Tibial nerve (tissue), 4 donors: Measurements from ENCODE around the gene REEP2. TPM values are rescaled to one million over a fixed set of nuclear protein-coding genes. Genes with fewer than 3 reads are reported as not detected.

Experiments
- DNase-seq, 2 donors: peaks; one replicate each; pipeline ENCODE4 v3.0.0-alpha.2; 2019; ENCODE audit warnings: low spot score in 2 of 2
- H3K27ac ChIP-seq, 4 donors: fragments of 200-600 bp; sonication (generic) in 3 of 4; one replicate each; pipeline ENCODE4 v1.5.1; 2017 to 2019; ENCODE audit warnings: mild to moderate bottlenecking in 1 of 4
- H3K27me3 ChIP-seq, 2 donors: fragments of 200-600 bp; sonication (generic) in 1 of 2; one replicate each; pipeline versions ENCODE4 v1.5.1 to v1.6.0; 2017 to 2019
- H3K36me3 ChIP-seq, 3 donors: fragments of 200-600 bp; sonication (generic); one replicate each; pipeline ENCODE4 v1.5.1; 2018 to 2019
- H3K4me1 ChIP-seq, 4 donors: fragments of 200-600 bp; sonication (generic) in 3 of 4; one replicate each; pipeline ENCODE4 v1.5.1; 2017 to 2019
- H3K4me3 ChIP-seq, 4 donors: fragments of 200-600 bp; sonication (generic) in 3 of 4; one replicate each; pipeline ENCODE4 v1.5.1; 2017 to 2019; ENCODE audit warnings: mild to moderate bottlenecking in 1 of 4, moderate library complexity in 1 of 4
- H3K9me3 ChIP-seq, 4 donors: fragments of 200-600 bp; sonication (generic) in 3 of 4; one replicate each; pipeline ENCODE4 v1.5.1; 2017 to 2019
- CTCF ChIP-seq, 5 experiments: fragments of 200-600 bp in 3 of 5; fragments of 450-650 bp in 2 of 5; sonication (generic) in 3 of 5; IDR thresholded peaks; one replicate each; pipeline ENCODE4 v1.5.1; 2016 to 2019; ENCODE audit warnings: antibody characterized with exemption in 5 of 5, mild to moderate bottlenecking in 3 of 5, moderate library complexity in 2 of 5
- EP300 ChIP-seq, 2 donors: sonication (generic); formaldehyde crosslinking; IDR thresholded peaks; one replicate each; pipeline ENCODE4 v1.6.1; 2017; ENCODE audit warnings: antibody characterized with exemption in 2 of 2, mild to moderate bottlenecking in 1 of 2
- POLR2A ChIP-seq, 2 donors: fragments of 450-650 bp; IDR thresholded peaks; one replicate each; pipeline ENCODE4 v1.6.1; 2017; ENCODE audit warnings: antibody characterized with exemption in 2 of 2, mild to moderate bottlenecking in 2 of 2, moderate library complexity in 2 of 2
- WGBS, 2 donors: methylation state at CpG; one replicate each; pipeline ENCODE4 v1.1.5; 2018; 5-methylcytosine and 5-hydroxymethylcytosine counted together
- total RNA-seq, 4 donors: library from RNA; depleted of rRNA; stranded (reverse); fragments of >200 nt; gene quantifications; one replicate each; pipeline ENCODE4 v1.1.0, GENCODE V29; 2016

The REEP2 gene
- total RNA-seq, 4 donors from 2014 or later, result 5.7 to 8.1 (median 7.5) TPM

GRCh38 chr5:138466125-138466899 lies 27.5 kb downstream of the REEP2 start:
- H3K9me3 ChIP-seq, result no peaks in the 10 kb centered on the region
- DNase-seq, result peak in 1 of 2 donors; percentile 25
- H3K36me3 ChIP-seq, result peaks cover 0 to 11% (median 0%) of the 10 kb centered on the region in 3 donors
- H3K4me3 ChIP-seq, result peak overlapping the region; percentile 54 to 95 (median 74)
- H3K27ac ChIP-seq, result peak overlapping the region in 3 of 4 donors; percentile 21 to 98 (median 96)
- H3K4me1 ChIP-seq, result peaks cover 0 to 57% (median 24%) of the 10 kb centered on the region in 4 donors
- H3K27me3 ChIP-seq, result no peaks in the 10 kb centered on the region
- 9 to 19% methylated on average over 22 to 27 of the region's 39 CpGs for WGBS, 2 donors
- no peak for TF ChIP-seq POLR2A (IDR thresholded peaks at IDR 0.05)
- TF ChIP-seq EP300 (IDR thresholded peaks at IDR 0.05), result no peak

- peak in 1 of 2 donors; percentile 12 for DNase-seq
- H3K27me3 ChIP-seq, result no peaks in the 10 kb centered on the region
- H3K9me3 ChIP-seq, result no peaks in the 10 kb centered on the region
- H3K4me3 ChIP-seq, result peak overlapping the region; percentile 54 to 95 (median 74)
- WGBS, 2 donors, result 74 to 83% methylated on average over 44 to 45 of the region's 45 CpGs
- H3K27ac ChIP-seq, result peak overlapping the region in 2 of 4 donors; percentile 21 to 96
- H3K36me3 ChIP-seq, result peaks cover 0 to 11% (median 0%) of the 10 kb centered on the region in 3 donors
- H3K4me1 ChIP-seq, result peaks cover 0 to 51% (median 24%) of the 10 kb centered on the region in 4 donors
- TF ChIP-seq EP300 (IDR thresholded peaks at IDR 0.05) (no peak), CTCF (IDR thresholded peaks at IDR 0.05) (no peak), POLR2A (IDR thresholded peaks at IDR 0.05) (no peak)
These were observed 28.2 kb downstream of the REEP2 start for GRCh38 chr5:138466900-138467710.

- Histone ChIP-seq H3K9me3 (no peaks in the 10 kb centered on the region), H3K4me3 (peak overlapping the region in 2 of 4 donors; percentile 63 to 84), H3K36me3 (peaks cover 0 to 11% (median 0%) of the 10 kb centered on the region in 3 donors), H3K27ac (peak overlapping the region in 2 of 4 donors; percentile 3 to 96), H3K27me3 (no peaks in the 10 kb centered on the region), H3K4me1 (peaks cover 0 to 51% (median 24%) of the 10 kb centered on the region in 4 donors)
- TF ChIP-seq EP300 (IDR thresholded peaks at IDR 0.05), result no peak
- no peak for TF ChIP-seq CTCF (IDR thresholded peaks at IDR 0.05)
- no peak for TF ChIP-seq POLR2A (IDR thresholded peaks at IDR 0.05)
- DNase-seq, result peak in 1 of 2 donors; percentile 13
- WGBS, 2 donors, result 63 to 77% methylated on average over 14 of the region's 14 CpGs
These were observed 28.9 kb downstream of the REEP2 start for GRCh38 chr5:138467711-138468132.

GRCh38 chr5:138468133-138468965 lies 29.5 kb downstream of the REEP2 start:
- 74 to 80% methylated on average over 7 of the region's 7 CpGs for WGBS, 2 donors
- peaks cover 0 to 48% (median 22%) of the 10 kb centered on the region in 4 donors for H3K4me1 ChIP-seq
- DNase-seq, result no peak
- H3K27ac ChIP-seq, result peak overlapping the region in 1 of 4 donors; percentile 96
- H3K36me3 ChIP-seq, result peaks cover 0 to 11% (median 0%) of the 10 kb centered on the region in 3 donors
- TF ChIP-seq CTCF (IDR thresholded peaks at IDR 0.05) (no peak), EP300 (IDR thresholded peaks at IDR 0.05) (no peak), POLR2A (IDR thresholded peaks at IDR 0.05) (no peak)
- no peaks in the 10 kb centered on the region for H3K9me3 ChIP-seq
- no peaks in the 10 kb centered on the region for H3K27me3 ChIP-seq
- peak overlapping the region in 2 of 4 donors; percentile 63 to 84 for H3K4me3 ChIP-seq
